ENCODE measurements around the gene NEK2. TPM values are rescaled to one million over a fixed set of nuclear protein-coding genes. Genes with fewer than 3 reads are reported as not detected.
A peak's percentile ranks its signal among the peaks of the same experiment; 100 is the strongest.

NEK2 gene
- total and polyA plus RNA-seq, 10 donors, result 0.38 to 5.5 (median 2.0) TPM

- no peak for DNase-seq
- no peak overlapping the region for H3K4me3 ChIP-seq
- intact Hi-C loops (cut with DNase I; ENCODE audit: low total_unique reads), result no loop called here
- no peak overlapping the region for H3K27ac ChIP-seq
- WGBS, 5 donors, result 74 to 89% (median 84%) methylated on average over 2 of the region's 2 CpGs
- no peaks in the 10 kb centered on the region for H3K27me3 ChIP-seq (replicated peaks in 1 of 7)
- TF ChIP-seq POLR2AphosphoS5 (IDR thresholded peaks at IDR 0.05), result no peak
- no peak for TF ChIP-seq POLR2A (IDR thresholded peaks at IDR 0.05)
- no peak for TF ChIP-seq CTCF (IDR thresholded peaks at IDR 0.05 in 8 of 11, conservative IDR thresholded peaks at IDR 0.05 in 3 of 11)
- H3K9me3 ChIP-seq, result no peaks in the 10 kb centered on the region
- H3K36me3 ChIP-seq, result peaks cover 0 to 72% (median 0%) of the 10 kb centered on the region in 6 donors
- H3K4me1 ChIP-seq, result no peaks in the 10 kb centered on the region
Measured at GRCh38 chr1:211667065-211667617, 8.3 kb downstream of the NEK2 start.

GRCh38 chr1:211660718-211661222, 14.7 kb downstream of the NEK2 start:
- Histone ChIP-seq H3K27me3 (replicated peaks in 1 of 7) (no peaks in the 10 kb centered on the region), H3K4me1 (no peaks in the 10 kb centered on the region), H3K4me3 (no peak overlapping the region), H3K36me3 (peaks cover 0 to 28% (median 0%) of the 10 kb centered on the region in 6 donors), H3K27ac (no peak overlapping the region), H3K9me3 (no peaks in the 10 kb centered on the region)
- DNase-seq, result no peak
- WGBS, 5 donors, result 91 to 100% (median 93%) methylated on average over 9 to 10 of the region's 10 CpGs
- intact Hi-C loops (cut with DNase I; ENCODE audit: low total_unique reads), result no loop called here
- no peak for TF ChIP-seq POLR2A (IDR thresholded peaks at IDR 0.05)
- no peak for TF ChIP-seq POLR2AphosphoS5 (IDR thresholded peaks at IDR 0.05)
- no peak for TF ChIP-seq CTCF (IDR thresholded peaks at IDR 0.05 in 8 of 11, conservative IDR thresholded peaks at IDR 0.05 in 3 of 11)

- no peak for DNase-seq
- 91 to 96% (median 95%) methylated on average over 4 of the region's 4 CpGs for WGBS, 5 donors
- Histone ChIP-seq H3K9me3 (no peaks in the 10 kb centered on the region), H3K36me3 (no peaks in the 10 kb centered on the region), H3K4me3 (no peak overlapping the region), H3K27me3 (replicated peaks in 1 of 7) (peaks cover 0 to 6% (median 0%) of the 10 kb centered on the region in 7 donors), H3K27ac (no peak overlapping the region), H3K4me1 (peaks cover 0 to 17% (median 10%) of the 10 kb centered on the region in 6 donors)
- TF ChIP-seq CTCF (IDR thresholded peaks at IDR 0.05 in 8 of 11, conservative IDR thresholded peaks at IDR 0.05 in 3 of 11) (peak in 1 of 11 experiments; percentile 7), POLR2AphosphoS5 (IDR thresholded peaks at IDR 0.05) (no peak), POLR2A (IDR thresholded peaks at IDR 0.05) (no peak)
- intact Hi-C loops (cut with DNase I; ENCODE audit: low total_unique reads), result loop anchor here (5.0 kb wide), 1 partner anchor 329 kb away; the partner anchor contains the start of gene TRAF5
Measured at GRCh38 chr1:211656728-211657127, 18.7 kb downstream of the NEK2 start.

Data from spleen (tissue), 11 donors.